ENCODE data around the gene NMRK1. TPM values are rescaled to one million over a fixed set of nuclear protein-coding genes. Genes with fewer than 3 reads are reported as not detected.

Gene NMRK1
- total and polyA plus RNA-seq, 2 of the 13 experiments (the other 11 are each of a cell fraction or from before 2014, with no cell fraction given), result 9.1 to 12.9 TPM

GRCh38 chr9:75086541-75087288 lies 1.2 kb downstream of the NMRK1 start (continued):
- no peak for TF ChIP-seq ZNF414 (CRISPR knock-in tag; IDR thresholded peaks at IDR 0.05)
- no peak for TF ChIP-seq RARA (CRISPR knock-in tag; IDR thresholded peaks at IDR 0.05)
- TF ChIP-seq GABPA (IDR thresholded peaks at IDR 0.05; ENCODE audit: low read depth, low read length), result no peak
- TF ChIP-seq GABPA (CRISPR knock-in tag; IDR thresholded peaks at IDR 0.05; ENCODE audit: low read depth), result no peak
- TF ChIP-seq HIC2 (CRISPR knock-in tag; IDR thresholded peaks at IDR 0.05; ENCODE audit: low read depth), result no peak
- no peak for TF ChIP-seq EEA1 (CRISPR knock-in tag; IDR thresholded peaks at IDR 0.05; ENCODE audit: borderline replicate concordance)
- no peak for TF ChIP-seq SNAI1 (CRISPR knock-in tag; IDR thresholded peaks at IDR 0.05; ENCODE audit: borderline replicate concordance)
- TF ChIP-seq ZNF282 (IDR thresholded peaks at IDR 0.05; ENCODE audit: partially characterized antibody), result no peak
- no peak for TF ChIP-seq BRD4 (CRISPR knock-in tag; IDR thresholded peaks at IDR 0.05)
- no peak for TF ChIP-seq SNAPC5 (CRISPR knock-in tag; IDR thresholded peaks at IDR 0.05; ENCODE audit: borderline replicate concordance)
- no peak for TF ChIP-seq ZNF75D (CRISPR knock-in tag; IDR thresholded peaks at IDR 0.05; ENCODE audit: borderline replicate concordance)
- no peak for TF ChIP-seq ZNF124 (CRISPR knock-in tag; IDR thresholded peaks at IDR 0.05)
- no peak for TF ChIP-seq CCAR2 (optimal IDR thresholded peaks at IDR 0.05; ENCODE audit: low read depth, low read length)
- no peak for TF ChIP-seq ZFP36L2 (CRISPR knock-in tag; IDR thresholded peaks at IDR 0.05)
- TF ChIP-seq ZC3H4 (CRISPR knock-in tag; IDR thresholded peaks at IDR 0.05; ENCODE audit: borderline replicate concordance), result no peak
- peak; percentile 4 for TF ChIP-seq TEAD3 (CRISPR knock-in tag; optimal IDR thresholded peaks at IDR 0.05; ENCODE audit: borderline replicate concordance)
- TF ChIP-seq NR2F2 (IDR thresholded peaks at IDR 0.05; ENCODE audit: borderline replicate concordance, low read depth), result 0 out of 2 replicates have a peak, but pooled peaks have one; percentile 23
- TF ChIP-seq ZNF432 (CRISPR knock-in tag; IDR thresholded peaks at IDR 0.05; ENCODE audit: borderline replicate concordance), result no peak
- no peak for TF ChIP-seq PRMT3 (CRISPR knock-in tag; IDR thresholded peaks at IDR 0.05; ENCODE audit: borderline replicate concordance, low read depth)
- TF ChIP-seq ZNF691 (CRISPR knock-in tag; IDR thresholded peaks at IDR 0.05; ENCODE audit: borderline replicate concordance, low read depth), result no peak
- TF ChIP-seq ZSCAN25 (CRISPR knock-in tag; IDR thresholded peaks at IDR 0.05), result no peak
- TF ChIP-seq PRDM15 (CRISPR knock-in tag; IDR thresholded peaks at IDR 0.05), result no peak
- TF ChIP-seq RBFOX2 (IDR thresholded peaks at IDR 0.05; ENCODE audit: low read depth, low read length), result no peak
- no peak for TF ChIP-seq MED1 (CRISPR knock-in tag; IDR thresholded peaks at IDR 0.05)

All from HepG2 (cell line).